Epithelial cell of proximal tubule (primary cell): Measurements from ENCODE around the gene OR10G2. TPM values are rescaled to one million over a fixed set of nuclear protein-coding genes. Genes with fewer than 3 reads are reported as not detected.

Experiments
- DNase-seq: peaks from one replicate; pipeline ENCODE4 v3.0.0-alpha.2; 2011; ENCODE audit warnings: low read depth
- H3K4me3 ChIP-seq: 2 replicates; pipeline ENCODE4 v1.5.1; 2011; ENCODE audit warnings: low read depth, mild to moderate bottlenecking, low read length
- CTCF ChIP-seq: conservative IDR thresholded peaks from 2 replicates; pipeline ENCODE4 v1.5.1; 2012; ENCODE audit warnings: low read depth, mild to moderate bottlenecking, low read length
- total RNA-seq: library from RNA; depleted of rRNA; stranded (reverse); fragments of >200 nt; gene quantifications from 2 replicates; pipeline ENCODE4 v1.2.3, GENCODE V29; 2015

OR10G2 gene
- not detected in 2 replicates for total RNA-seq

GRCh38 chr14:21634840-21635239 is at the start of gene OR10G2:
OR10G2 (minus strand) TSS chr14:21634940; CDS start chr14:21634842, 98 bp downstream.
- TF ChIP-seq CTCF: no peak
- H3K4me3 ChIP-seq: no peak within 1 kb of the TSS
- DNase-seq: no peak

- DNase-seq: no peak
- TF ChIP-seq CTCF: no peak
- no peak overlapping the region for H3K4me3 ChIP-seq
These were observed 45.3 kb upstream of the OR10G2 start for GRCh38 chr14:21680072-21680471.

GRCh38 chr14:21675566-21675965 is 40.8 kb upstream of the OR10G2 start:
- no peak for TF ChIP-seq CTCF
- no peak overlapping the region for H3K4me3 ChIP-seq
- no peak for DNase-seq

GRCh38 chr14:21673718-21674117 is 39.0 kb upstream of the OR10G2 start, which contains the start of gene OR4E1:
OR4E1 (minus strand) TSS chr14:21673818; CDS start chr14:21670935, 2,883 bp downstream.
- no peak for DNase-seq
- no peak for TF ChIP-seq CTCF
- H3K4me3 ChIP-seq: no peak within 1 kb of the TSS

- DNase-seq: no peak
- no peak for TF ChIP-seq CTCF
- H3K4me3 ChIP-seq: no peak overlapping the region
These were observed 37.4 kb upstream of the OR10G2 start for GRCh38 chr14:21672116-21672515.

GRCh38 chr14:21671371-21671770 is 36.6 kb upstream of the OR10G2 start:
- no peak for DNase-seq
- TF ChIP-seq CTCF: no peak
- H3K4me3 ChIP-seq: no peak overlapping the region

- H3K4me3 ChIP-seq: no peak overlapping the region
- TF ChIP-seq CTCF: no peak
- no peak for DNase-seq
These were observed 34.5 kb upstream of the OR10G2 start for GRCh38 chr14:21669284-21669683.
